SK-N-SH (cell line): ENCODE results near the gene CNNM1. TPM values are rescaled to one million over a fixed set of nuclear protein-coding genes. Genes with fewer than 3 reads are reported as not detected.

Source experiments
- CTCF ChIA-PET: fragments of 300-600, 350-600 bp; formaldehyde crosslinking; extraction: SDS; loops from one replicate; lab custom pipeline; 2021; lab: Yijun Ruan, JAX
- POLR2A ChIA-PET: fragments of 350-600 bp; sonication (Branson Sonifier 250); formaldehyde crosslinking; extraction: SDS; loops from one replicate; lab custom pipeline; 2020; ENCODE audit warnings: antibody characterized with exemption, inconsistent platforms; lab: Yijun Ruan, JAX
- DNase-seq: peaks from one replicate; pipeline ENCODE4 v3.0.0; 2012
- H2AFZ ChIP-seq: fragments of 200-600 bp; sonication (generic); 2 replicates; pipeline ENCODE4 v1.8.1; 2016; ENCODE audit warnings: antibody characterized with exemption, mild to moderate bottlenecking, low read depth
- H3F3A ChIP-seq: fragments of 200-600 bp; sonication (generic); replicated peaks from 2 replicates; pipeline ENCODE3; 2016; ENCODE audit warnings: antibody characterized with exemption, mild to moderate bottlenecking; ENCODE audit not compliant: insufficient read depth
- H3K27ac ChIP-seq, 2 experiments: fragments of 200-500 bp in 1 of 2; fragments of 200-600 bp in 1 of 2; sonication (Bioruptor generic) in 1 of 2; sonication (generic), shearing (Covaris generic) in 1 of 2; 2 replicates each; pipeline versions ENCODE4 v1.5.1 to v1.6.1; 2014 to 2016; ENCODE audit warnings: low read depth in 2 of 2, inconsistent platforms in 1 of 2, low read length in 1 of 2, mild to moderate bottlenecking in 1 of 2, mixed read lengths in 1 of 2
- H3K27me3 ChIP-seq: fragments of 200-600 bp; sonication (generic), shearing (Covaris generic); 2 replicates; pipeline ENCODE4 v1.6.1; 2016; ENCODE audit warnings: mixed run types; ENCODE audit not compliant: insufficient read depth
- H3K36me3 ChIP-seq, 2 experiments: fragments of 200-500 bp in 1 of 2; fragments of 200-600 bp in 1 of 2; sonication (Bioruptor generic) in 1 of 2; sonication (generic) in 1 of 2; replicated peaks in 1 of 2; 2 replicates each; pipeline versions ENCODE3 to v1.5.1; 2014 to 2016; ENCODE audit warnings: low read length in 1 of 2, mild to moderate bottlenecking in 1 of 2; ENCODE audit not compliant: insufficient read depth in 2 of 2, control insufficient read depth in 1 of 2
- H3K4me1 ChIP-seq, 2 experiments: fragments of 200-500 bp in 1 of 2; fragments of 200-600 bp in 1 of 2; sonication (Bioruptor generic) in 1 of 2; sonication (generic), shearing (Covaris generic) in 1 of 2; 2 replicates each; pipeline versions ENCODE4 v1.5.1 to v1.6.1; 2014 to 2016; ENCODE audit warnings: low read depth in 1 of 2, low read length in 1 of 2, mixed run types in 1 of 2; ENCODE audit not compliant: insufficient read depth in 2 of 2, control insufficient read depth in 1 of 2
- H3K4me2 ChIP-seq: fragments of 200-600 bp; sonication (generic), shearing (Covaris generic); 2 replicates; pipeline ENCODE4 v1.6.1; 2017; ENCODE audit warnings: mixed run types
- H3K4me3 ChIP-seq, 2 experiments: fragments of 200-500 bp in 1 of 2; fragments of 200-600 bp in 1 of 2; sonication (Bioruptor generic) in 1 of 2; sonication (generic), shearing (Covaris generic) in 1 of 2; 2 replicates each; pipeline versions ENCODE4 v1.5.1 to v1.8.1; 2014 to 2016; ENCODE audit warnings: low read depth in 2 of 2, inconsistent platforms in 1 of 2, low read length in 1 of 2, mild to moderate bottlenecking in 1 of 2, mixed read lengths in 1 of 2, moderate library complexity in 1 of 2
- H3K79me2 ChIP-seq: fragments of 200-600 bp; sonication (generic); 2 replicates; pipeline ENCODE4 v1.8.1; 2017; ENCODE audit warnings: mild to moderate bottlenecking; ENCODE audit not compliant: insufficient read depth
- H3K9ac ChIP-seq: fragments of 200-600 bp; sonication (generic); 2 replicates; pipeline ENCODE4 v1.6.1; 2017; ENCODE audit warnings: mixed run types
- H3K9me2 ChIP-seq: fragments of 200-600 bp; sonication (generic); 2 replicates; pipeline ENCODE4 v1.6.1; 2017; ENCODE audit warnings: mixed run types
- H3K9me3 ChIP-seq: fragments of 200-600 bp; sonication (generic); 2 replicates; pipeline ENCODE4 v1.6.1; 2017; ENCODE audit warnings: mixed run types, mild to moderate bottlenecking, moderate library complexity
- H4K20me1 ChIP-seq: fragments of 200-600 bp; sonication (generic); 2 replicates; pipeline ENCODE4 v1.6.1; 2017; ENCODE audit warnings: mild to moderate bottlenecking, mixed run types; ENCODE audit not compliant: insufficient read depth
- EZH2phosphoT487 ChIP-seq: fragments of 200-600 bp; sonication (generic); IDR thresholded peaks from 2 replicates; pipeline ENCODE4 v1.6.1; 2017; ENCODE audit warnings: low read depth, mixed run types, mild to moderate bottlenecking, antibody characterized with exemption, moderate library complexity, borderline replicate concordance
- GATA2 ChIP-seq: sonication (generic); formaldehyde crosslinking; IDR thresholded peaks from 2 replicates; pipeline ENCODE4 v1.5.0; 2020; ENCODE audit warnings: mild to moderate bottlenecking, missing genetic modification reagents
- JUND ChIP-seq: IDR thresholded peaks from 2 replicates; pipeline ENCODE4 v1.4.0; 2012
- MXI1 ChIP-seq: IDR thresholded peaks from 2 replicates; pipeline ENCODE4 v1.6.1; 2012; ENCODE audit warnings: mild to moderate bottlenecking, low read depth, low read length, improper control_type of control experiment
- NFIC ChIP-seq: IDR thresholded peaks from 2 replicates; pipeline ENCODE4 v1.4.0; 2012; ENCODE audit warnings: borderline replicate concordance
- PBX3 ChIP-seq: IDR thresholded peaks from 2 replicates; pipeline ENCODE4; 2012
- POLR2AphosphoS5 ChIP-seq: IDR thresholded peaks from 2 replicates; pipeline ENCODE4 v1.6.1; 2012; ENCODE audit warnings: low read depth, low read length
- RAD21 ChIP-seq: IDR thresholded peaks from 2 replicates; pipeline ENCODE4 v1.6.1; 2012; ENCODE audit warnings: mild to moderate bottlenecking, low read length
- RXRA ChIP-seq: IDR thresholded peaks from 2 replicates; pipeline ENCODE4 v1.4.0; 2012; ENCODE audit warnings: low read depth, mild to moderate bottlenecking, borderline replicate concordance
- SIN3A ChIP-seq: IDR thresholded peaks from 2 replicates; pipeline ENCODE4 v1.6.1; 2012; ENCODE audit warnings: low read depth, mild to moderate bottlenecking, low read length, moderate library complexity, borderline replicate concordance
- TAF1 ChIP-seq: IDR thresholded peaks from 2 replicates; pipeline ENCODE4 v1.6.1; 2012; ENCODE audit warnings: low read depth, mild to moderate bottlenecking, low read length, moderate library complexity, borderline replicate concordance
- USF1 ChIP-seq: IDR thresholded peaks from 2 replicates; pipeline ENCODE4 v1.4.0; 2012; ENCODE audit warnings: low read depth, borderline replicate concordance
- YY1 ChIP-seq: IDR thresholded peaks from 2 replicates; pipeline ENCODE4 v1.4.0; 2012; ENCODE audit warnings: low read depth, mild to moderate bottlenecking
- ZBTB33 ChIP-seq: IDR thresholded peaks from 2 replicates; pipeline ENCODE4 v1.4.0; 2012; ENCODE audit warnings: low read depth, borderline replicate concordance
- WGBS: methylation state at CpG from one replicate; pipeline ENCODE4 v1.1.6; 2017; ENCODE audit warnings: low lambda C conversion rate; 5-methylcytosine and 5-hydroxymethylcytosine counted together
- polyA plus RNA-seq, 3 experiments: library from polyadenylated mRNA; depleted of rRNA; stranded (reverse); fragments of >200 nt; gene quantifications; 2 replicates each; pipeline ENCODE4 v1.2.3, GENCODE V29; 2012

Gene CNNM1
- polyA plus RNA-seq, 1 of the 3 experiments (the other 2 are of a cell fraction), result 0.12 TPM

- no peak for DNase-seq
- no peak overlapping the region for H3K9ac ChIP-seq
- CTCF ChIA-PET, result no interaction called here
- H3F3A ChIP-seq, result no peaks in the 10 kb centered on the region
- 39% methylated on average over 2 of the region's 3 CpGs for WGBS
- no peaks in the 10 kb centered on the region for H3K36me3 ChIP-seq
- H3K27ac ChIP-seq, result no peak overlapping the region
- H2AFZ ChIP-seq, result no peak overlapping the region
- H3K4me2 ChIP-seq, result no peak overlapping the region
- H3K79me2 ChIP-seq, result no peaks in the 10 kb centered on the region
- TF ChIP-seq YY1 (no peak), NFIC (no peak), ZBTB33 (no peak), MXI1 (no peak), PBX3 (no peak), RAD21 (no peak), TAF1 (no peak), GATA2 (CRISPR knock-in tag) (no peak), SIN3A (no peak), JUND (no peak), RXRA (no peak), USF1 (no peak), POLR2AphosphoS5 (no peak)
- H3K9me3 ChIP-seq, result no peaks in the 10 kb centered on the region
- POLR2A ChIA-PET, result no interaction called here
- no peaks in the 10 kb centered on the region for H4K20me1 ChIP-seq
- peaks cover 15% of the 10 kb centered on the region; the same call in 1 of the 2 replicates for H3K27me3 ChIP-seq
- H3K4me3 ChIP-seq, result no peak overlapping the region
- H3K4me1 ChIP-seq, result no peaks in the 10 kb centered on the region
- no peaks in the 10 kb centered on the region for H3K9me2 ChIP-seq
Observed at GRCh38 chr10:99357691-99358090, 28.5 kb downstream of the CNNM1 start.

- no peaks in the 10 kb centered on the region for H4K20me1 ChIP-seq
Observed at GRCh38 chr10:99358101-99358500, 28.9 kb downstream of the CNNM1 start.

More at GRCh38 chr10:99358101-99358500, 28.9 kb downstream of the CNNM1 start:
- H3K27me3 ChIP-seq, result peaks cover 15% of the 10 kb centered on the region; the same call in 1 of the 2 replicates
- H3K9me3 ChIP-seq, result no peaks in the 10 kb centered on the region
- H3K79me2 ChIP-seq, result no peaks in the 10 kb centered on the region
- H3K9ac ChIP-seq, result no peak overlapping the region
- H3K36me3 ChIP-seq, result no peaks in the 10 kb centered on the region
- H3K4me2 ChIP-seq, result no peak overlapping the region
- ChIA-PET CTCF (no interaction called here), POLR2A (no interaction called here)
- TF ChIP-seq USF1 (no peak), POLR2AphosphoS5 (no peak), EZH2phosphoT487 (no peak)
- no peaks in the 10 kb centered on the region for H3K9me2 ChIP-seq
- no peak overlapping the region for H3K4me3 ChIP-seq
- DNase-seq, result no peak
- H2AFZ ChIP-seq, result no peak overlapping the region
- H3F3A ChIP-seq, result no peaks in the 10 kb centered on the region
- H3K4me1 ChIP-seq, result no peaks in the 10 kb centered on the region
- 21% methylated on average over 1 of the region's 1 CpG for WGBS
- no peak overlapping the region for H3K27ac ChIP-seq
